A673 (cell line): ENCODE results near the gene EBLN1.

Experiments used
- CTCF ChIP-seq: fragments of 300-800, 200-600 bp; sonication (generic); conservative IDR thresholded peaks from 2 replicates; pipeline ENCODE4 v1.5.1; 2017; ENCODE audit warnings: low read depth, mild to moderate bottlenecking, antibody characterized with exemption, low read length, moderate library complexity, mixed read lengths
- EZH2 ChIP-seq: fragments of 200-600 bp; sonication (generic); IDR thresholded peaks from 2 replicates; pipeline ENCODE4 v1.6.1; 2017; ENCODE audit warnings: borderline replicate concordance, low read depth, mild to moderate bottlenecking, mixed read lengths, antibody characterized with exemption, low read length; ENCODE audit not compliant: poor library complexity, severe bottlenecking

GRCh38 chr10:22252801-22253579 is 35.2 kb upstream of the EBLN1 start:
- no peak for TF ChIP-seq CTCF
- TF ChIP-seq EZH2, result no peak
